Adrenal gland (tissue), 5 donors: Measurements from ENCODE around the gene CD74.

Experiments
- CTCF ChIP-seq, 6 experiments: fragments of 450-650 bp in 4 of 6; fragments of 200-600 bp in 2 of 6; sonication (generic) in 1 of 6; IDR thresholded peaks; 1 replicate in 5 of 6; 2 replicates in 1 of 6; pipeline versions ENCODE4 v1.5.1 to v1.8.0; 2016 to 2021; ENCODE audit warnings: antibody characterized with exemption in 6 of 6, mild to moderate bottlenecking in 2 of 6, moderate library complexity in 1 of 6
- POLR2A ChIP-seq, 2 donors: fragments of 450-650 bp; IDR thresholded peaks; one replicate each; pipeline ENCODE4 v1.6.1; 2017; ENCODE audit warnings: antibody characterized with exemption in 2 of 2, mild to moderate bottlenecking in 2 of 2, moderate library complexity in 1 of 2
- donor health status: DM: no; HTN: no; CAD: no.

GRCh38 chr5:150402901-150403342, 9.8 kb downstream of the CD74 start:
- TF ChIP-seq CTCF (IDR thresholded peaks at IDR 0.05) (no peak), POLR2A (IDR thresholded peaks at IDR 0.05) (no peak)
